Measurements from ENCODE around the gene DENND1A.

DENND1A gene

GRCh38 chr9:123383512-123384170, 546.3 kb downstream of the DENND1A start:
- in situ Hi-C loops (cut with HindIII; ENCODE audit: low sequenced_read_pairs), result no loop called here

GRCh38 chr9:123382653-123383511, 547.0 kb downstream of the DENND1A start:
- in situ Hi-C loops (cut with HindIII; ENCODE audit: low sequenced_read_pairs), result no loop called here

DNA sequence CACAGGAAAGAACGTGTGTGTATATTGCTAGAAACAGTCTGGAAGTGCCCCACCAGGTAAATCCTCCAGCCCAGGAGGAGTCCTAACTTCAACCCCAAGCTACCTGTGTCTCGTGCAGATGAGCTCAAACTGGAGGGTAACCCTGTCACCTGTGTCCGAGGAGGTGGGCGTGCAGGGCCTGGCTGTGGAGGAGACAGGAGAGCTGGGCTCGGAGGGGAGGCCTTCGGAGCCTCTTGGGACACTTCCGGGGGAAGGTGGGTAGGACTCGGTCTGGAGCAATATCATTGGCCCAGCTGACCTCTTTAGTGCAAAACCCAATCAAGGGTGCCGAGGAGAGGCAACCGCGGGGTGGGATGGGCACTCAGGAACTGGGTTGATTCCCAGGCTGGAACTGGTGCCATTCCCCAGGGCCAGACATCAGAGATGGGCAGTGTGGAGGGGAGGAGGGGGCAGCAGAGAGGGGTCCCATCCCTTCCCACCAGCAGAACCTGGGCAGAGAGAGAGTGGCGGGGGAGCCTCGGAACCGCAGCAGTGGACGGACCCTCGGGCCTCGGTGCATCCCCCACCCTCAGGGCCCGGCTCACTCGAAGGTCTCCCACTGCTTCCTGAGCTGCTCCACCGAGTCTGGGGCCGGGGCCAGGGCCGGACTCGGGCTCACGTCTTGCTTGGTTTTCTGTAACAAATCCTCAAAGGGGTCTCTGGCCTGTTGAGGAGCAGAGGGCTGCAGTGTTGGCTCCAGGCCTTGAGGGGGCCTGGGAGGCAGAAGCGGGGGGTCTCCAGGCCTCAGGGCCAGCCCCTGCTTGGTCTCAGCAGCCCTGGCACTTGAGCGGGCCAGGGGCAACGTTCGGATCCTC, 548.8 kb downstream of the DENND1A start:
- in situ Hi-C loops (cut with HindIII; ENCODE audit: low sequenced_read_pairs), result no loop called here

DNA sequence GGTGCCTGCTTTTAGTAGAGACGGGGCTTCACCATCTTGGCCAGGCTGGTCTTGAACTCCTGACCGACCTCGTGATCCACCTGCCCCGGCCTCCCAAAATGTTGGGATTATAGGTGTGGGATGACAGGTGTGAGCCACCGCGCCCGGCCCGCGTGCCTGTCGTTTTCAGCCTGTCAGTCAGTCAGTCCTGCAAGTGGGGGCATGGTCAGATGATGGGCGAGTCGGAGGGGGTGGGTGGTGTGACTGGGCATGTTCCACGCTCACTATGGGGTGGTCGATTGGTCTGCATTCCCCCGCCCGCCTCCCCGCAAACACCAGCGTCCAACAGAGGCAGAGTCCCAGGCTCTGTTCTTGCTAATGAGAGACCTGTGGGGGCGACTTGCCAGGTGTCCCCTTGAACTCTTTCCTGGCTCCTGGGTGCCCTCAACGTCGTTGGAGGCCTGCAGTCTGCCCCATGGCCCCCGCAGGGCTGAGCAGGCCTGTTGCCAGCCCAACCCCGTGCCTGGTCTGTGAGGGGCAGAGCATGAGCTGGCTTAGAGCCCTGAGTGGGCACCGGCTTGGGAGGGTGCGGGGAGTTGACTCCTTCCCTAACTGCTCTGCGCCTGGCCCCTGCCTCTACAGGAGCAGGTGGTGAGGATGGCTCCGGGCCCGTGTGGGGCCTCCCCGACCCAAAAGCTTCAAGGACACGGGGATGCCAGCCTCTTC, 550.8 kb downstream of the DENND1A start:
- in situ Hi-C loops (cut with HindIII; ENCODE audit: low sequenced_read_pairs), result no loop called here

DNA sequence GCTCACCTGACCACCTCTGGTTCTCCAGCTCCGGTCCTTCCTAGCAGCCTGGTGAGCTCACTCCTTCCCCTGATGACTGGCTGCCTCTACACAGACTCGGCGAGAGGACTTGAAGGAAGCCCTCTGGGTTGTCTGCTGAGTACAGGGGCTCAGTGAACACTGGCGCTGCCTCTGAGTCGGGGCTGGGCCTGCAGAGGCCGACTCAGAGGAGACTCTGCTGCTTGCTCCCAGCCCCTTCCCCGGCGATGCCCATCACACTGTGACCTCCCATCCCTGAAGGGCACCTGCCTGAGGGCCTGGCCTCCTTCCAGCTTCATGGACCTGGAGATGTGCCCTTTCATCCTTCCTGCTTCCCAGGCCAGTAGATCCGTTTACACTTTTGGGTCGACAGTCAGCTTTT, 551.9 kb downstream of the DENND1A start:
- in situ Hi-C loops (cut with HindIII; ENCODE audit: low sequenced_read_pairs), result no loop called here

DNA sequence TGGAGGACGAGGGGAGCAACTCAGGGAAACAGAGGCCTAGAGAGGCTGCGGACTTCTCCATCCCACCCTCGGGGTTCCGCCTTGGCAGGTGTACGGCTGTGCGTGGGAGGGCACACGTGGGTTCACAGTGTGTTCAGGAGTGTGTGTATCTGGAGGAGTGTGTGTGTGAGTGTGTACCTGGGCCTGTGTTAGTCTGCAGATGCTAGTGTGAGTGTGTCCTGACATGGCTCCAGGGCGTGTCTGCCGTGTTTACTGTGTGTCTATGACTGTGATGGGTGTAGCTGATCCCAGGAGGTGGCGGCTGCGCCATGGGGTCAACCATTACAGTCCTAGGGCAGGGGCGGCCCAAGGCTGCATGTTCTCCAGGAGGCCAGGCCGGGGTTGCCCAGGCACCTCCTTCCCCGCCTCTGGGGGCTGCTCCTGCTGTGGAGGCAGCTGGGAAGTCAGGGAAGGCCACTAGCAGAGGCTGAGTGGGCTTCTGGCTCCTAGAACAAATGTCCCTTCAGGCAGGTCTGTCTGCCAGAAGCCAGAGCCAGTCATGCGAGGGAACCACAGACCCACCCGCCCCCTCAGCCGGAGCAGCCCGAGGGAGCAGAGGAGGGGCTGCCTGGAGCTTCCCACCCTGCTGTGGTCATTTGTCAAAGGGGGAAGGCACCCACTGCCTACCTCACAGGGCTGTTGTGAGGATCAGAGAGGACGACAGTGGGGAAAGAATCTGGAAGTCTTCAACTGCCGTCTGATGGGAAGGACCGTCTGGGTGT, 552.5 kb downstream of the DENND1A start:
- in situ Hi-C loops (cut with HindIII; ENCODE audit: low sequenced_read_pairs), result no loop called here

- in situ Hi-C loops (cut with HindIII; ENCODE audit: low sequenced_read_pairs), result no loop called here
Measured at GRCh38 chr9:123376218-123377071, 553.5 kb downstream of the DENND1A start.

DNA sequence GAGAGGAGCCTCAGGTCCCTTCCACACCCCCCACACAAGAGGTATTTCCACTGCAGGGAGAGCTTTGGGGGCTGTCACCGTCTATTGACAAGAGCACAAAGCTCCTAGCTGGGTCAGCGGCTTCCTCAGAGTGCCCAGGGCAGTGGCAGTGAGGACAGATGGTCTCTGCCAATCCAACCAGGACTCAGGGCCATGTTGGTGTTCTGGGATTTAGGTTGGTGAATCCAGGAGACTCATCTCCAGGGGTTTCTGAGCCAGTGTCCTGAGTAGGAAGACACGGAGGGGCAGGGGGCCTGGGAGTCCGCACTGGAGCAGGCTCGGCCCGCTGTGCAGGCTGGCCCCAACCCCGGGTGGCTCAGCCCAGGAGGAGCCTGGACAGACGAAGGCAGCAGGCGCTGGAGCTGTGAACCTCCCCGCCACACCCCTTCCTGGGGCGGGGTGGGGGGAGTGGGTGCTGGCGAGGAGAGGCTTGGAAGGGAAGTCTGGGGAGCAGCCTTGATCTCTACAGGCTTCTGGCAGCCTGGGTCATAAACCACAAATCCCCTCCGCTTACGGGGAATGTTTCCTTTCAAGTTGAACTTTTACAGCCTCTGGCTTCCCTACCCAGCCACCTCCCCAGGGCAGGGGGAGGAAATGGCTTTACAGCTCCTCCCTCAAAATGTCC, 554.3 kb downstream of the DENND1A start:
- in situ Hi-C loops (cut with HindIII; ENCODE audit: low sequenced_read_pairs), result no loop called here

- in situ Hi-C loops (cut with HindIII; ENCODE audit: low sequenced_read_pairs), result no loop called here
Measured at GRCh38 chr9:123373946-123374345, 556.0 kb downstream of the DENND1A start.

DNA sequence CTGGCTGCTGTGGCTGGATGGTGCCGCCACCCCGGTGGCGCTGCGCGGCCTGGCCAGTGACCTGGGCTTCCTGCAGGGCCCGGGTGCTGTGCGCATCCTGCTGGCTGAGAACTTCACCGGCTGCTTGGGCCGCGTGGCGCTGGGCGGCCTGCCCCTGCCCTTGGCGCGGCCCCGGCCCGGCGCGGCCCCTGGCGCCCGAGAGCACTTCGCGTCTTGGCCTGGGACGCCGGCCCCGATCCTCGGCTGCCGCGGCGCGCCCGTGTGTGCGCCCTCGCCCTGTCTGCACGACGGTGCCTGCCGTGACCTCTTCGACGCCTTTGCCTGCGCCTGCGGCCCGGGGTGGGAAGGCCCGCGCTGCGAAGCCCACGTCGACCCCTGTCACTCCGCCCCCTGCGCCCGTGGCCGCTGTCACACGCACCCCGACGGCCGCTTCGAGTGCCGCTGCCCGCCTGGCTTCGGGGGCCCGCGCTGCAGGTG, 556.4 kb downstream of the DENND1A start:
- in situ Hi-C loops (cut with HindIII; ENCODE audit: low sequenced_read_pairs), result no loop called here

DNA sequence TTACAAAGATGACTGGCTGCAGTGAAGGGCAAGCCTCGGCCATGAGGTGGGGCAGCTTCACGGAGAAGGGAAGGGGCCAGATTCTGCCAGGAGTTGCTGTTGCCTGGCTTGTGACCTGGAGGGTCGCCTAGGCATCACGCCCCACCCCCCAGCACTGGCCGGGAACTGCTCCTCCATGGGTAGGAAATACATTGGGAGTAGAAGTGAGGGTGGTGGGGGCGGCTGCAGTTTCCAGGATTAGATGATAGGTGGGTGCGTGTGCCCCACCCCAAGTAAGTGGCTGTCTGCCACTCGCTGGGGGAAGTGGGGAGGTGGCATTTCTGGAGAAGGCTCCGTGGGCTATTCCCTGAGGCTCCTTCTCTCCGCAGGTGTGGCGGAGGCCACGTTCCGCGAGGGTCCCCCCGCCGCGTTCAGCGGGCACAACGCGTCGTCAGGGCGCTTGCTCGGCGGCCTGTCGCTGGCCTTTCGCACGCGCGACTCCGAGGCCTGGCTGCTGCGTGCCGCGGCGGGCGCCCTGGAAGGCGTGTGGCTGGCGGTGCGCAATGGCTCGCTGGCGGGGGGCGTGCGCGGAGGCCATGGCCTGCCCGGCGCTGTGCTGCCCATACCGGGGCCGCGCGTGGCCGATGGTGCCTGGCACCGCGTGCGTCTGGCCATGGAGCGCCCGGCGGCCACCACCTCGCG, 557.0 kb downstream of the DENND1A start:
- in situ Hi-C loops (cut with HindIII; ENCODE audit: low sequenced_read_pairs), result no loop called here

DNA sequence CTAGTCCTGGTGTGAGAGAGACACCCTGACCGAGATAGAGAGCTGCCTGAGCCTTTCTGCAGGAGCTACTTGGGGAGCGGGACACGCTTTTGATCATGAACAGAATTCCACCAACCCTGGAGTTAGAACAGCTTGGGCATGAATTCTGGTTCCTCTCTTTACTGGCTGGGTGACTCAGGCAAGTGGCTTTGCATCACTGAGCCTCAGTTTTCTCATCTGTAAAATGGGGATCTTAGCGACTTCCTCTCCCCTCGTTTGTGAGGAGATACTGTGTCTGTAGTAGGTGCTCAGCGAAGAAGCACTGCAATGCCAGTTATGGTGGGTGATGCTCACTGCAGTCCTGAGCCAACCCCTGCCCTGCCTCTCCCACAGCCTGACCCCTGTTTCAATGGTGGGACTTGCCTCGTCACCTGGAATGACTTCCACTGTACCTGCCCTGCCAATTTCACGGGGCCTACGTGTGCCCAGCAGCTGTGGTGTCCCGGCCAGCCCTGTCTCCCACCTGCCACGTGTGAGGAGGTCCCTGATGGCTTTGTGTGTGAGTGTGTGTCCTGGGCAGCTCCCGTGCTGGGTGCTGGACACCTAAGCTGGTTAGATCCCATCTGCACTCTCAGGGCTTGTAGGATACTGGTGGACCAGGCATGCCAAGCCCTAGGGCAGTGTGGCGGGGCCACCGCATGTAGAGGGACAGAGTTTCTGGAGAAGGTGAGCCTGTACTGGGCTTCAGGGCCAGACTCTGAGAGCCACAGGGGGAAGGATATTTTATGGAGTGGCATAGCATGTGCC, 557.9 kb downstream of the DENND1A start:
- in situ Hi-C loops (cut with HindIII; ENCODE audit: low sequenced_read_pairs), result no loop called here

- in situ Hi-C loops (cut with HindIII; ENCODE audit: low sequenced_read_pairs), result no loop called here
Measured at GRCh38 chr9:123371228-123371584, 558.7 kb downstream of the DENND1A start.

GRCh38 chr9:123370526-123371227, 559.2 kb downstream of the DENND1A start:
- in situ Hi-C loops (cut with HindIII; ENCODE audit: low sequenced_read_pairs), result no loop called here

DNA sequence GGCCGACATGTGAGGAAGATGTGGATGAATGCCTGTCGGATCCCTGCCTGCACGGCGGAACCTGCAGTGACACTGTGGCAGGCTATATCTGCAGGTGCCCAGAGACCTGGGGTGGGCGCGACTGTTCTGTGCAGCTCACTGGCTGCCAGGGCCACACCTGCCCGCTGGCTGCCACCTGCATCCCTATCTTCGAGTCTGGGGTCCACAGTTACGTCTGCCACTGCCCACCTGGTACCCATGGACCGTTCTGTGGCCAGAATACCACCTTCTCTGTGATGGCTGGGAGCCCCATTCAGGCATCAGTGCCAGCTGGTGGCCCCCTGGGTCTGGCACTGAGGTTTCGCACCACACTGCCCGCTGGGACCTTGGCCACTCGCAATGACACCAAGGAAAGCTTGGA, 559.8 kb downstream of the DENND1A start:
- in situ Hi-C loops (cut with HindIII; ENCODE audit: low sequenced_read_pairs), result no loop called here

GRCh38 chr9:123369296-123369695, 560.6 kb downstream of the DENND1A start:
- in situ Hi-C loops (cut with HindIII; ENCODE audit: low sequenced_read_pairs), result no loop called here

All from DLD1 (cell line).